ENCODE results near the gene WDFY4.

The WDFY4 gene

GRCh38 chr10:49000437-49001398 is 316.0 kb downstream of the WDFY4 start:
- no peak for DNase-seq

GRCh38 chr10:49001402-49001801 is 316.7 kb downstream of the WDFY4 start:
- DNase-seq, result no peak

DNA sequence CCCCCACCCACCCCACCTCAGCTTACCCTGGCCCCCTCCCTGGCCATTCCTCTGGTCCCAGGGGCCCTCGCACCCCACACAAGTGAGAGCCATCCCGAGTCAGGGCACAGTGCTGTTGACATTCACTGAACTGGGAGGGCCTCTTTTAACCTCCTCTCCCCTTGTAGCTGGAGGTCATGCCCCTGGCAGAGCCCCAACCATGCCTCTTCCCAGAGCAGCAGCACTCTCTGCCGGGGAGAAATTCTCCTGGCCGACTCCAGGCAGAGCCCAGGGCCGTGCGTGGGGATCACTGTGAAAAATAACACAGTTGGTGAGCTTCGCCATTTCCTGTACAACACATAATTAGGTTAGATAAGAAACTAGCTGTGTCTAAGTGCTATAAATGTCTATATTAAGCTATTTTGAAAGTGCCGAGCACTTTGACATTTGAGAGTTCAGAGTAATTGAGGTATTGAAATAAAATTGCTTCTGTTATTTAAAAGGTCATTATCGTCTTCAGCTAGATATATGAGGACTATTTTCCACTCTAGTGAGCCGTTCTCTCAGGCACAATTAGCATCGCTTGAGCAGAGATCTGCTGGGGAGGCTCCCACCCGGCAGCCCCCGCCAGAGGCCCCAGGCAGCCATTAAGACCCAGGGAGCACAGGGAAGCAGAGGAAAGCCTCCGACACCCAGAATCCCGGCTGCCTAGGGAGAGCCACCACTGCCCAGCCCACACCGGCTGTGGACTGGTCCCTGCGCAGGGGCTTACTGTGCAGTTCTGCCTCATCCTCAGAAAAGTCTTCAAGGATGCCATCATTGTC is 317.4 kb downstream of the WDFY4 start:
- DNase-seq, result no peak

DNA sequence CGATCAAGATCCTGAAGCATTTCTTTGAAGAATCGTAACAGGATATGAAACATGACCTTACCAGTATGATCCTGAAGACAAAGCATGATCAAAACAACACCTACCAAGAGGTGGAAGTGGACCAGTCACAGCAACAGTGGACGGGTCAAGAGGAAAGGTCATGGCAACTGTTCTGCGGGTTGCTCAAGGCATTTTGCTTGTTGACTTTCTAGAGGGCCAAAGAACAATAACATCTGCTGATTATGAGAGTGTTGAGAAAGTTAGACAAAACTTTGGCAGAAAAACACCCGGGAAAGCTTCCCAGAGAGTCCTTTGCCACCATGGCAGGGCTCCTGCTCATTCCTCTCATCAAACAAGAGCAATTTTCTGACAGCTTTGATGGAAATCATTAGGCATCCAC is 320.6 kb downstream of the WDFY4 start:
- no peak for DNase-seq

DNA sequence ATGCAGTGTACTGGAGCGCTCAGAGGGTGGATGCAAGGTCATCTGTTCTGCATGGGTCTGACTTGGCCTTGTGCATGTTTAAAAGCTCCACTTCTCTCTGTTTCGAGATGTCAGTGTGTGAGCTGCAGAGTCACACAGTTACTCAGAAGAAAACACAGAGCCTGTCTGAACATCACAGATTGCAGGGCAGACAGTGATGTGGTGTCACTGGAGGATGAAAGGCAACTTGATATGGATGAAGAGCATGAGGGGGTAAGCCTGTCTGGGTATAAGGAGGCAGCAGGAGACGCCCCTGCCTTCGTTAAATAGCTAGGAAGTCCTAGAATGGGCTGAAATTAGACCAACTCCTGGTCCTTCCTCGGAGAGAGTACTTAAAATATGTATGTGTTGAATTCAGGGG is 322.5 kb downstream of the WDFY4 start:
- DNase-seq, result no peak

- DNase-seq, result no peak
These were observed 323.4 kb downstream of the WDFY4 start for GRCh38 chr10:49008091-49008490.

- DNase-seq, result no peak
These were observed 324.0 kb downstream of the WDFY4 start for GRCh38 chr10:49008505-49009198.

DNA sequence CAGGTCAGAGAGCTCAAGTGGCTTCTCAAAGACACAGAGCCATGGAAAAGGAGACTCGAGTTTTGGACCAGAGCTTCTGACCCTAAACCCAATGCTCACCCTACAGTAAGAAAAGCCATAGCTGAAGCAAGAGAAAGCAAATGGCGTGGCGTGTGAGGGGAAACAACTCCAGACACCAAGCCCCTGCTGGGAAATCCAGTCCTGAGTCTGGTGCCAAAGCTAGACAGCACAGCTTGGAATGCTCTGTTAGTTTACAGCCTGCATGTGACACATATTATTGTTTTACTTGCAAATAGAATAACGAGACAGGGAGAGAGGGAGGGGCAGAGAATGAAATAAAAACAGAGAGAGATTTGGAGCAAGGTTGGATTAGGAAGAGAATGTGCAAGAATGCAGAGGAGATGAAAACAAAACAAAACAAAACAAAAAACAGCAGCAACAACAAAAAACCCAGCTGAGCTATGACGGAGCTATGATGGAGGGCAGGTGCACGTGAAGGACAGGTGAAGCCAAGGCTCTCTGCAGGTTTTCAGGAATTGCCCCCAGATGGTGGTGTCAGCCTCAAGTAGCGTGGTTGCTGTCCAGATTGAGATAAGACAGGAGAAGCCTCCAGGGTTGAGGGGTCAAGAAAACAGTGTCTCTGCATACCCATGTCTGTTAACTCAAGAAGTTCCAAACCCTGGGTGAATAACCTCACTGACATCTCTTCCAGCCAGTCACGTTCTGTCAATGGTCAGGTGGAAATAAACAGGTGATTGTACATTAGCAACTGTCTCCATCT is 324.7 kb downstream of the WDFY4 start:
- no peak for DNase-seq

GRCh38 chr10:49010295-49010694 is 325.6 kb downstream of the WDFY4 start:
- no peak for DNase-seq

DNA sequence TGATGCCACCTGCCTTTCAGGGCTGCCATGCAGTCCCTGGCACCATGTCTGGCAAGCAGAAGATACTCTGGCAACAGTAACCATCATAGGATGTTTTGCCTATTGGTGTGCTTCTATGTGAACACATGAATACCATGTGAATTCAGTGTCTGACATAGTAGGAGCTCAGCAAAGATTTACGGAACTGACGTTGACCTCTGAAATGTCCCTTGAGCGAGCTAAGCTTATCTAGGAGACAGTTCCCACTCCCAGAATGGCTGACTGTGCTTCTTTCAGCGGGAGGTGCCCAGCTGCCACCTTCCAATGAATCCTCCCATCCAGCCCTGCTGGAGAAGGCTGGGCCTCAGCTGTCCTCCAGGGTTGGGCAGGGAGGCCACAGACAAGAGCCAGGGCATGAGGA is 326.2 kb downstream of the WDFY4 start:
- no peak for DNase-seq

GRCh38 chr10:49011756-49012155 is 327.1 kb downstream of the WDFY4 start:
- no peak for DNase-seq

DNA sequence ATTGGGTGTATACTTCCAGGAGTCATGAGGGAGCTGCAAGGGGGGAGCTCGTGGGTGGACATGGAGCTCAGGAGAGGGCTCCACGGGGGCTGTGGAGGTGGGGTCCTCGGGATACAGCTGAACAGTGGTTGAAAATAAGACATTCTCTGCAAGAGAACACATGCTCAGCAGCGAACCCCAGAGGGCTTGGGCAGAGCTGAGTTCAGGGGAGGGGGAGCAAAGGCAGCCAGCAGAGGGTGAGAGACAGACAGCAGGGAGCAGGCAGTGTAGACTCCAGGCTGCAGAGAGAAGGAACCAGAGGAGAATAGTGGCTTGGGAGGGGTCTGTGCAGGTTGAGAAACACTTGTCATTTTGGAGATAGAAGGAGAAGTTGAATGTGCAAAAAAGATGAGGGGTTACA is 327.9 kb downstream of the WDFY4 start:
- no peak for DNase-seq

DNA sequence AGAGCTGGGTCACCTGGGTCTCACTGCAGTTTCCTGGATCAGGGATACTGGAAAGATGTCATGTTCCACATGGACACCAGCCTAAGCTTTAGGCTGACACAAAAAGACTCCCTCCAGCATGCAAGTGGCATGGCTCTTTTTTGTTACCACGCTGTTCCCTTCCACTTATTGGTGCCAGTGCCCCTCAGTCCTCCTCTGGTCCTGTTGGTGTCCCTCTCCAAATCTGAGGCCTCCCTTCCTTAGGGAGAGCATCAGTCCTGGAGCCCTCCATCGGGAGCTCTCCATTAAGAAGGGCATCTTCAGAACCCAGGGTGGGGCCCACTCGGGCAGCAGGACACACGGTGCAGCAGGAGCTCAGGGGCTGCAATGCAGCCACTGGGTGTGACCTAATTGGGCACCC is 331.0 kb downstream of the WDFY4 start:
- no peak for DNase-seq

GRCh38 chr10:49021685-49022084 is 337.0 kb downstream of the WDFY4 start:
- no peak for DNase-seq

DNA sequence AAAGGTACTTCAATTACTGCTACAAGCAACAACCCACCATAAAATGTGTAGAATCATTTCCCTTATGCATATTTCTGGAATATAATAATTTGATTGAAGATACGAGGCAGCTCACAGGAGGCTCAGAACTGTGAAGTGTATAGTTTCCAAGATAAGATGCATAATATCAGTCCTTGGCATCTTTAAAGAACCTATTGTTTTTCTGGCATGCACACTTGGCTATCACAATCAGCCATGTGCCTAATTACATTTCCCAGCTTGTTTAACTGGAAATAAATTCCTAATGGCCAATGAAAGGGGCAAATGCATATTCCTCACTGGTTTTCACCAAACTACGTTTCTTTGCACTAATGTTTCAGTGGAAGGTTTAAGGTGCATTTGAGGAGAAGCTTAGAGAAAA is 338.4 kb downstream of the WDFY4 start:
- DNase-seq, result no peak

DNA sequence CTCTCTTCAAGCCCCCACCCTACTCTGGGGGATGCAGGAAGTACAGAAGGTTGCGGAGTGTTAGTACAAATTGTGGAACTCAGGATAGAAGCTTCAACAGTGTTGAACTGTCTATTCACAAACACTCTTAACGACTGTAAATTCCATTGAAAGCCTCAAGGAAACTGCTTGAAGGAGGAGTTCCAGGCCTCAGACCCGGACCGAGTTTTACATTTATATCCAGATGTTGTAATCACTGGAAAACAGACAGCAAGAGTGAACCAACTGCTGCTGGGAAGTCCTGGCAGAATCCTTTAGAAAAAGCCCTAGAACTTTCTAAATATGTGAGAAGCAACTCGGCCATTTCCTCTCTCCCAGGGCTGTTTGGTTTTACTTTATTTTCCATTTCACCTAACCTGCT is 339.1 kb downstream of the WDFY4 start:
- DNase-seq, result no peak

GRCh38 chr10:49024484-49024883 is 339.8 kb downstream of the WDFY4 start:
- DNase-seq, result no peak

DNA sequence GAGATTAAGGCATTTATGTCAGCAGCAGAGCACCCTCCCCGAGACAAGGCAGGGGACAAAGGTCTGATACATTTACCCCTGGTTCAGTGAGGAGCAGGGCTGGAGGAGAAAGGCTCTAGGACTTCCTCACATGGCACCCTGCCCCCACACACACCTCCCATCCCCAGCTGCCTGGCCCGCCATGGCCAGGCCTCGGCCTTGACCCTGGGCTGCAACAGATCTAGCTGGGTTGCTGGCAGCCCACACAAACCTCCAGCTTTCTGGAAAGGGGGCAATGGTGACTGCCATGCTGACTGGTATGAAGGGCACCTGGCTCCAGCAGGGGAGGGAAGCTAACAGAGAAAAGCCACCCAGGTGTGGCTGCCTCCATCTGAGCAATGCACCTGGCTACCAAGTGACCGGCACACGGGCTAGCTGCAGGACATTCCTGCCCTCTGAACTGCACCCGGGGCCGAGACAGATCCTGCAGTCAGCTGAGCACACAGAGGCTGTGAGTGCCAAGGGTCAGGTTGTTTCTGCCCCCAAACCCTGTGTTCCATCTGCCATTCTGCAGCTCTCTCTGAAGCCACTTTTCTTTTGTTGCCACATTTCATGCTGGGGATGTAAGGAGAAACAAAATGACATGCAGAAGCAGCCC is 340.8 kb downstream of the WDFY4 start:
- DNase-seq, result no peak

DNA sequence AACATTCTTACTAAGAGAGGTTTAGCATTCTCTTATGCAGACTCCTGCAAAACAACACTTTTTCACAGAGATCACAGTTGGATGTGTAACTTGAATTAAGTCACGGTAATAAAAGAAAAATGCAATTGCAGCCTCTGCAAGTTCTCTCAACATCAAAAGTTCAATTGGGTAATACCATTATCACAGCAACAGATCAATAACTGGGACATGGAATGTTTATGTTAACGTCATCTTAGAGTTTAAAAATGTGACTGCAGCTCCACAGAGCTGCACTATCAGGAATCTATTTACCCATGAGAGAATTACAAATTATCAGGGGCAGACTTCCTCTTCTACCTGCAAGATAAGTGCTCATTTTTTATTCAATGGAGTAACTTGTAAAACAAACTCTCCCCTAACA is 344.0 kb downstream of the WDFY4 start:
- DNase-seq, result no peak

- DNase-seq, result no peak
These were observed 345.0 kb downstream of the WDFY4 start for GRCh38 chr10:49029666-49030065.

Data from NCI-H2029 (cell line).